HCT116 (cell line): Measurements from ENCODE around the gene PCSK9. TPM values are rescaled to one million over a fixed set of nuclear protein-coding genes. Genes with fewer than 3 reads are reported as not detected.

Source experiments
- ATAC-seq: fragments of 200-7000 bp; cut with Tn5 transposase; 2 replicates; pipeline ENCODE4 v1.9.1; 2020; ENCODE audit warnings: mild to moderate bottlenecking, moderate library complexity
- BruUV-seq: library from RNA; stranded (reverse); fragments of 400-500 nt; replicated peaks from 2 replicates; lab custom pipeline; 2021; lab: Mats Ljungman, UMichigan
- CTCF ChIA-PET: fragments of 300-600 bp; sonication (Branson Sonifier 250); formaldehyde crosslinking; loops from one replicate; lab custom pipeline; 2021; ENCODE audit warnings: antibody characterized with exemption; lab: Charles Lee
- POLR2A ChIA-PET: fragments of 300-600, 350-600 bp; sonication (Branson Sonifier 250); formaldehyde crosslinking; loops from one replicate; lab custom pipeline; 2021; ENCODE audit warnings: antibody characterized with exemption; lab: Charles Lee
- RAD21 ChIA-PET, 2 experiments: fragments of 300-600 bp; sonication (Branson Sonifier 250); formaldehyde crosslinking; loops; one replicate each; lab custom pipeline; 2023; ENCODE audit warnings: low total read pairs in 2 of 2; ENCODE audit not compliant: uncharacterized antibody in 2 of 2, unreplicated experiment in 2 of 2, low non-redundant PET in 1 of 2; lab: Charles Lee
- DNase-seq: peaks from one replicate; pipeline ENCODE4 v3.0.0-alpha.2; 2010; ENCODE audit warnings: low read depth, low spot score
- H2AFZ ChIP-seq: fragments of 200-600 bp; shearing (Covaris generic), sonication (generic); 2 replicates; pipeline ENCODE4 v1.6.1; 2017; ENCODE audit warnings: low read depth, mixed run types, mixed read lengths, antibody characterized with exemption, low read length; ENCODE audit not compliant: poor library complexity, severe bottlenecking
- H3K27ac ChIP-seq: 2 replicates; pipeline ENCODE4 v1.5.1; 2012; ENCODE audit warnings: low read depth, low read length
- H3K27me3 ChIP-seq: fragments of 200-600 bp; sonication (generic); 2 replicates; pipeline ENCODE4 v1.6.1; 2016; ENCODE audit warnings: mixed run types, low read length, mixed read lengths; ENCODE audit not compliant: insufficient read depth
- H3K36me3 ChIP-seq, 2 experiments: fragments of 200-500 bp in 1 of 2; fragments of 200-600 bp in 1 of 2; sonication (Bioruptor generic) in 1 of 2; sonication (generic) in 1 of 2; 2 replicates each; pipeline versions ENCODE4 v1.5.1 to v1.6.1; 2014 to 2016; ENCODE audit warnings: low read length in 2 of 2, inconsistent platforms in 1 of 2, mixed read lengths in 1 of 2, mixed run types in 1 of 2; ENCODE audit not compliant: insufficient read depth in 2 of 2, control insufficient read depth in 1 of 2
- H3K4me1 ChIP-seq, 2 experiments: fragments of 200-600 bp in 1 of 2; sonication (generic) in 1 of 2; 2 replicates each; pipeline versions ENCODE4 v1.5.1 to v1.6.1; 2012 to 2017; ENCODE audit warnings: low read length in 2 of 2, inconsistent platforms in 1 of 2, mild to moderate bottlenecking in 1 of 2, mixed read lengths in 1 of 2, mixed run types in 1 of 2, moderate library complexity in 1 of 2; ENCODE audit not compliant: insufficient read depth in 2 of 2, control insufficient read depth in 1 of 2
- H3K4me2 ChIP-seq: fragments of 200-600 bp; sonication (generic); 2 replicates; pipeline ENCODE4 v1.6.1; 2017; ENCODE audit warnings: mixed run types, low read length, mixed read lengths
- H3K4me3 ChIP-seq, 2 experiments: fragments of 200-600 bp in 1 of 2; sonication (generic) in 1 of 2; replicated peaks in 1 of 2; 2 replicates each; pipeline ENCODE4 v1.5.1; 2011 to 2016; ENCODE audit warnings: low read length in 2 of 2, control low read depth in 1 of 2, low read depth in 1 of 2, mild to moderate bottlenecking in 1 of 2, mixed read lengths in 1 of 2, mixed run types in 1 of 2
- H3K79me2 ChIP-seq: fragments of 200-600 bp; sonication (generic); 2 replicates; pipeline ENCODE4 v1.6.1; 2017; ENCODE audit warnings: mild to moderate bottlenecking, mixed run types, low read length, moderate library complexity, mixed read lengths; ENCODE audit not compliant: insufficient read depth
- H3K9ac ChIP-seq: fragments of 200-600 bp; sonication (generic); 2 replicates; pipeline ENCODE4 v1.6.1; 2016; ENCODE audit warnings: low read length, mixed read lengths
- H3K9me2 ChIP-seq: fragments of 200-600 bp; sonication (generic), shearing (Covaris generic); 2 replicates; pipeline ENCODE4 v1.6.1; 2017; ENCODE audit warnings: mixed run types, mild to moderate bottlenecking, moderate library complexity; ENCODE audit not compliant: insufficient read depth
- H3K9me3 ChIP-seq, 2 experiments: fragments of 200-500 bp in 1 of 2; fragments of 200-600 bp in 1 of 2; sonication (Bioruptor generic) in 1 of 2; sonication (generic) in 1 of 2; 2 replicates each; pipeline ENCODE4 v1.6.1; 2014 to 2017; ENCODE audit warnings: low read length in 2 of 2, mixed read lengths in 2 of 2, inconsistent platforms in 1 of 2, low read depth in 1 of 2, mild to moderate bottlenecking in 1 of 2, mixed run types in 1 of 2, moderate library complexity in 1 of 2; ENCODE audit not compliant: control insufficient read depth in 1 of 2, insufficient read depth in 1 of 2
- H4K20me1 ChIP-seq: fragments of 200-600 bp; sonication (generic), shearing (Covaris generic); 2 replicates; pipeline ENCODE4 v1.6.1; 2017; ENCODE audit warnings: mixed run types, mild to moderate bottlenecking, moderate library complexity; ENCODE audit not compliant: insufficient read depth
- CBX3 ChIP-seq: IDR thresholded peaks from 2 replicates; pipeline ENCODE4 v1.6.1; 2012; ENCODE audit warnings: low read depth
- CEBPB ChIP-seq: IDR thresholded peaks from 2 replicates; pipeline ENCODE4 v1.6.1; 2012; ENCODE audit warnings: low read depth
- CTCF ChIP-seq, 3 experiments: fragments of 200-600 bp in 1 of 3; sonication (generic) in 1 of 3; IDR thresholded peaks in 2 of 3; conservative IDR thresholded peaks in 1 of 3; 2 replicates each; pipeline ENCODE4 v1.5.1; 2012 to 2017; ENCODE audit warnings: low read depth in 2 of 3, low read length in 2 of 3, antibody characterized with exemption in 1 of 3, borderline replicate concordance in 1 of 3, control low read depth in 1 of 3, mild to moderate bottlenecking in 1 of 3, mixed read lengths in 1 of 3, mixed run types in 1 of 3, moderate library complexity in 1 of 3; ENCODE audit not compliant: insufficient read depth in 1 of 3
- EGR1 ChIP-seq: IDR thresholded peaks from 2 replicates; pipeline ENCODE4 v1.6.1; 2012; ENCODE audit warnings: low read depth
- EZH2 ChIP-seq: fragments of 200-600 bp; sonication (generic); IDR thresholded peaks from 2 replicates; pipeline ENCODE4 v1.6.1; 2017; ENCODE audit warnings: antibody characterized with exemption, mixed run types
- FOSL1 ChIP-seq: IDR thresholded peaks from 2 replicates; pipeline ENCODE4 v1.6.1; 2012; ENCODE audit warnings: low read depth
- JUND ChIP-seq: IDR thresholded peaks from 2 replicates; pipeline ENCODE4 v1.6.1; 2012
- SP1 ChIP-seq: IDR thresholded peaks from 2 replicates; pipeline ENCODE4 v1.6.1; 2012; ENCODE audit warnings: low read depth
- SRF ChIP-seq: IDR thresholded peaks from 2 replicates; pipeline ENCODE4 v1.6.1; 2012; ENCODE audit warnings: low read depth
- TCF7L2 ChIP-seq: IDR thresholded peaks from 2 replicates; pipeline ENCODE4 v1.7.0; 2011; ENCODE audit warnings: borderline replicate concordance, inconsistent platforms; ENCODE audit not compliant: insufficient read depth, insufficient read length; ENCODE audit errors: extremely low read depth
- YY1 ChIP-seq: IDR thresholded peaks from 2 replicates; pipeline ENCODE4 v1.6.1; 2011; ENCODE audit warnings: low read length, low read depth, moderate library complexity, mild to moderate bottlenecking; ENCODE audit not compliant: insufficient replicate concordance; ENCODE audit errors: extremely low read depth
- ZBTB33 ChIP-seq: IDR thresholded peaks from 2 replicates; pipeline ENCODE4 v1.6.1; 2011; ENCODE audit warnings: mild to moderate bottlenecking, low read length, moderate library complexity; ENCODE audit not compliant: insufficient replicate concordance; ENCODE audit errors: extremely low read depth
- ZNF274 ChIP-seq: fragments of 200-500 bp; sonication (Bioruptor generic); IDR thresholded peaks from 2 replicates; pipeline ENCODE4 v1.6.1; 2014; ENCODE audit warnings: mild to moderate bottlenecking, low read depth, low read length, inconsistent platforms
- intact Hi-C: fragments of 100-400 bp; cut with micrococcal nuclease; formaldehyde crosslinking; loops from 2 replicates; pipeline ENCODE4 v1.10.0; 2022
- total RNA-seq: library from RNA; stranded (reverse); gene quantifications from one replicate; pipeline ENCODE4 v1.2.1, GENCODE V29; 2021; ENCODE audit not compliant: unreplicated experiment

The PCSK9 gene
- total RNA-seq, 1 experiment from 2014 or later = 39.6 TPM

GRCh38 chr1:55064071-55064581, 24.8 kb downstream of the PCSK9 start:
- Histone ChIP-seq H3K9ac (no peak overlapping the region), H3K27me3 (no peaks in the 10 kb centered on the region), H3K4me2 (no peak overlapping the region), H3K9me3 (no peaks in the 10 kb centered on the region), H3K27ac (no peak overlapping the region), H3K4me1 (peaks cover 0 to 5% of the 10 kb centered on the region in 2 experiments; a peak in 1 of 4 replicates), H3K36me3 (peaks cover 7 to 12% of the 10 kb centered on the region in 2 experiments; a peak in 3 of 4 replicates), H3K79me2 (no peaks in the 10 kb centered on the region), H3K9me2 (no peaks in the 10 kb centered on the region), H2AFZ (no peak overlapping the region)
- POLR2A ChIA-PET = no interaction called here
- ATAC-seq (peak; percentile 87), DNase-seq (no peak)
- BruUV-seq = no TSS peak
- CTCF ChIA-PET = interaction anchor here (1.3 to 1.6 kb wide), 2 partner anchors 24 to 119 kb away, joined by 3 read pairs; no protein-coding TSS in a partner anchor
- RAD21 ChIA-PET = no interaction called here
- intact Hi-C loops = no loop called here
- TF ChIP-seq CTCF (IDR thresholded peaks at IDR 0.05 in 2 of 3, conservative IDR thresholded peaks at IDR 0.05 in 1 of 3; ENCODE audit: borderline replicate concordance in 1 of 3, insufficient read depth in 1 of 3, low read depth in 2 of 3, low read length in 2 of 3) = peak; percentile 7 to 65 (median 57); a peak in 5 of 6 replicates
- no peak for TF ChIP-seq CEBPB
- TF ChIP-seq, all 23 proteins: peak for 1
- H3K4me3 ChIP-seq = no peak overlapping the region
- H4K20me1 ChIP-seq = no peaks in the 10 kb centered on the region

GRCh38 chr1:55064861-55065263, 25.5 kb downstream of the PCSK9 start:
- no peaks in the 10 kb centered on the region for H3K79me2 ChIP-seq
- ATAC-seq (no peak), DNase-seq (no peak)
- no peaks in the 10 kb centered on the region for H3K27me3 ChIP-seq
- no peak overlapping the region for H3K9ac ChIP-seq
- no peaks in the 10 kb centered on the region for H3K9me3 ChIP-seq
- intact Hi-C loops = no loop called here
- peaks cover 0 to 5% of the 10 kb centered on the region in 2 experiments; a peak in 1 of 4 replicates for H3K4me1 ChIP-seq
- ChIA-PET POLR2A (no interaction called here), RAD21 (no interaction called here), CTCF (interaction anchor here (1.6 kb wide), 1 partner anchor 120 kb away, joined by 3 read pairs; no protein-coding TSS in a partner anchor)
- H2AFZ ChIP-seq = no peak overlapping the region
- H3K4me2 ChIP-seq = no peak overlapping the region
- no peaks in the 10 kb centered on the region for H3K9me2 ChIP-seq
- BruUV-seq = no TSS peak
- H3K36me3 ChIP-seq = peaks cover 8 to 10% of the 10 kb centered on the region in 2 experiments; a peak in 2 of 4 replicates
- no peak overlapping the region for H3K27ac ChIP-seq
- H3K4me3 ChIP-seq = no peak overlapping the region
- H4K20me1 ChIP-seq = no peaks in the 10 kb centered on the region
- no peak for TF ChIP-seq YY1
- TF ChIP-seq SRF = no peak
- TF ChIP-seq ZNF274 = no peak
- TF ChIP-seq EZH2 = no peak
- no peak for TF ChIP-seq SP1
- no peak for TF ChIP-seq ZBTB33
- no peak for TF ChIP-seq TCF7L2
- no peak for TF ChIP-seq CBX3
- TF ChIP-seq FOSL1 = no peak
- no peak for TF ChIP-seq CTCF (IDR thresholded peaks at IDR 0.05 in 2 of 3, conservative IDR thresholded peaks at IDR 0.05 in 1 of 3; ENCODE audit: borderline replicate concordance in 1 of 3, insufficient read depth in 1 of 3, low read depth in 2 of 3, low read length in 2 of 3)
- TF ChIP-seq JUND = no peak
- TF ChIP-seq EGR1 = no peak
